HG03159 (cell line): ENCODE data around the gene CDC34.

Experiments used
- ATAC-seq: cut with Tn5 transposase; IDR thresholded peaks from one replicate; pipeline ENCODE4 v1.9.1; 2021; ENCODE audit warnings: mild to moderate bottlenecking, moderate library complexity; ENCODE audit not compliant: unreplicated experiment

CDC34 gene

DNA sequence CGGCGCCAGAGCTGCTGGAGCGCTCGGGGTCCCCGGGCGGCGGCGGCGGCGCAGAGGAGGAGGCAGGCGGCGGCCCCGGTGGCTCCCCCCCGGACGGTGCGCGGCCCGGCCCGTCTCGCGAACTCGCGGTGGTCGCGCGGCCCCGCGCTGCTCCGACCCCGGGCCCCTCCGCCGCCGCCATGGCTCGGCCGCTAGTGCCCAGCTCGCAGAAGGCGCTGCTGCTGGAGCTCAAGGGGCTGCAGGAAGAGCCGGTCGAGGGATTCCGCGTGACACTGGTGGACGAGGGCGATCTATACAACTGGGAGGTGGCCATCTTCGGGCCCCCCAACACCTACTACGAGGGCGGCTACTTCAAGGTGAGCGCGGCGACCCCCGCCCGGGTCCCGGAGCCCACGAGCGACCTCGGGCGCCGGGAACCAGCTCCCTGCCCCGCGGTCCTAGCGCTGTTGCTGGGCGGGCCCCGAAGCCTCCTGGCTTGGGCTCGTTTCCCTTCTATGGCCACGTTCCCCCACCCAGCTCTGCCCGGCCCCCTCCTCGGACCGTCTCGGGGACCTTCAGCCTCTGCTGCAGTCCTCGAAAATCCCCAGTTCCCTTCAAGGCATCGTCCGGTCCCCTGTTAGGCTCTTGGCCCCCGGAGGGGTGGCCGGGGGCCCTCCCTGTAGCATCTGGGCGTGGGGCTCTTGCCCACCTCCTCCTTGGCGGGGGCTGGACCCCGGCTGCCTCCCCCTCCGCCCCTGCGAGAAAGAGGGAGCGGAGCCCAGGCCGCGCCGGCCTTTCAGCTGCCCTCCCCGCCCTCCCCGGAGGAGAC is at the start of gene CDC34:
Gene CDC34 (plus strand): TSS at position 8 of the 808 bp plus-strand sequence. CDS start 172 bp downstream, at position 180.
- ATAC-seq, result peak; percentile 11

DNA sequence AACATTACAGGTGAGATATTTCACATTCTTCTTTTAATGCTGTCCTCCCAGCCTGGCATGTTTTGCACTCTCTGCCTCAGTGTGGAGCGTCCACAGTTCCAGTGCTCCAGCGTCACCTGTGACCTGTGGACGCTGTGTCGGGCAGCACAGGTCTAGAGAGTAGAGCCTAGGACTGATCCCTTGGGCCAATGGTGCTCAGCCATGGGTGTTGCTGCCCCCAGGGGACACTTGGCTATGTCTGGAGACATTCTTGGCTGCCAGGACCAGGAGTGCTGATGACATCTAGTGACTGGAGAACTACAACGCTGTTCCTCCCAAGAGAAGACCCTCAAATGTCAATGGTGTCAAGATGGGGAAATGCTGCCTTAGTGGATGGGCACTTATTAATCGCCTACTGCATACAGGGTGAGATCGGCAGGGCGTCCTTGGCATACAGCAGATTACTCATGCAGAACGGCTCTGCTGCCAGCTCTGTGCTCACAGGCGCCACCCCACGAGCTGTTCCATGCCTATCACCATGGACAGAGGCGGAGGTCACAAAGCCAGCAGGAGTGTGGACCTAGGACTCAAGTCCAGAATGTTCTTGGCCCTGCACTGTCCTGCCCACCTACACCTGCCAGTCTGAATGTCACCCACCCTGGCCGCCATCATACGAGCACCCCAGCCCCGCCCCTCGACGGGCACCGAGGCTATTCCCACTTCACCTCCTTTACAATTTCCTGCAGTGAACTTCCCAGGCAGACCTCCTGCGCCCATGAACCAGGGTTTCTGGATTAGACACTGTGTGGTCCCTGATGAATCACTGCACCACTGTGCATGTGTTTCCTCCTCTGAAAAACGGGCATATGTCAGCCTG is 49.1 kb upstream of the CDC34 start:
- ATAC-seq, result no peak

GRCh38 chr19:483332-484072 is 48.1 kb upstream of the CDC34 start:
- ATAC-seq, result no peak

DNA sequence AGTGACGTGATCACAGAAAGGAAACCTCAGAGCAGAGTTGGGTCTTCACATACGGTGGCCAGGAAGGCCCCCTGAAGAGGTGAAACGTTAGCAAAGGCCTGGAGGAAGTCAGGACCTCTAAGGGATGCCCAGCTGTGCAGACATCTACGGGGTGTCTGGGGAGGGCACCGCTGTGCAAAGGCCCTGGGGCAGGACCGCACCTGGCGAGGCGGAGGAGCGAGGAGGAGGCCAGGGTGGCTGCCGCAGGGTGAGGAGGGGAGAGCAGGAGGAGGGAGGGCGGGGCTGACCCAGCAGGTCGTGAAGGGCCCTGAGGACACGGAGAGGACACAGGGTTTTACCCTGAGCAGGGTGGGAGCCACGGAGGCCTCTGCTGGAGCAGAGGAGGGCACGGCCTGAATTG is 47.1 kb upstream of the CDC34 start:
- no peak for ATAC-seq

- no peak for ATAC-seq
These were observed 46.5 kb upstream of the CDC34 start for GRCh38 chr19:485077-485476.

DNA sequence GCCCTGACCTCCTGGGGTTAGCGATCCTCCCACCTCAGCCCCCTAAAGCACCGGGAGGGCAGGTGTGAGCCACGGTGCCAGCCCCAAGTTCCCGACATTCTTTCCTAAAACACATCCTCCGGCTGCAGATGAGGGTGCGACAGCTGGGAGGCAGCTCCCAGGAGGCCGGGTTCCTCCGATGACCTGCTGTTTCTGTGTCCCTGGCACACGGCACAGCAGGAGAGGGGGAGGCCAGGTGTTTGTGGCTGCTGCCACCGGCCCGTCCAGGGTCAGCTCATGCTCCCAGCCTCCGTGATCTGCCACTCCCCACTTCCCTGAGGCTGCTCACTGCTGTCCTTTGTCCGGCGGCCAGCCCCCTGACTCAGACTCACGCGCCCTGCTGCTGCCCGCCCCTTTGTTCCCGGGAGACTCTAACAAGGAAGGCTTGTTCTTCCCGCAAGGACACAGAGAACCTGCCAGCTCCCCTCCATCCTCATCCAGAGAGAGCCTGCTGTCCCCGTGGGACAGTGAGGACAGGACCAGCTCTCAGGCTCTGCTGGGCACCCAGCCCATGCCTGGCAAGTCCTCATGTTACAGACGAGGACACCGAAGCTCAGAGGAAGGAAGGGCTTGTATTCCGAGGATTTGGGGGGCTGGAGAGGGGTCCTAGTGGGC is 45.9 kb upstream of the CDC34 start:
- ATAC-seq, result no peak

GRCh38 chr19:488505-489417 is 42.8 kb upstream of the CDC34 start:
- peak; percentile 84 for ATAC-seq

GRCh38 chr19:489418-490196 is 42.0 kb upstream of the CDC34 start:
- ATAC-seq, result peak; percentile 6

- no peak for ATAC-seq
These were observed 40.3 kb upstream of the CDC34 start for GRCh38 chr19:491146-491741.

GRCh38 chr19:492091-492531 is 39.4 kb upstream of the CDC34 start:
- ATAC-seq, result no peak

DNA sequence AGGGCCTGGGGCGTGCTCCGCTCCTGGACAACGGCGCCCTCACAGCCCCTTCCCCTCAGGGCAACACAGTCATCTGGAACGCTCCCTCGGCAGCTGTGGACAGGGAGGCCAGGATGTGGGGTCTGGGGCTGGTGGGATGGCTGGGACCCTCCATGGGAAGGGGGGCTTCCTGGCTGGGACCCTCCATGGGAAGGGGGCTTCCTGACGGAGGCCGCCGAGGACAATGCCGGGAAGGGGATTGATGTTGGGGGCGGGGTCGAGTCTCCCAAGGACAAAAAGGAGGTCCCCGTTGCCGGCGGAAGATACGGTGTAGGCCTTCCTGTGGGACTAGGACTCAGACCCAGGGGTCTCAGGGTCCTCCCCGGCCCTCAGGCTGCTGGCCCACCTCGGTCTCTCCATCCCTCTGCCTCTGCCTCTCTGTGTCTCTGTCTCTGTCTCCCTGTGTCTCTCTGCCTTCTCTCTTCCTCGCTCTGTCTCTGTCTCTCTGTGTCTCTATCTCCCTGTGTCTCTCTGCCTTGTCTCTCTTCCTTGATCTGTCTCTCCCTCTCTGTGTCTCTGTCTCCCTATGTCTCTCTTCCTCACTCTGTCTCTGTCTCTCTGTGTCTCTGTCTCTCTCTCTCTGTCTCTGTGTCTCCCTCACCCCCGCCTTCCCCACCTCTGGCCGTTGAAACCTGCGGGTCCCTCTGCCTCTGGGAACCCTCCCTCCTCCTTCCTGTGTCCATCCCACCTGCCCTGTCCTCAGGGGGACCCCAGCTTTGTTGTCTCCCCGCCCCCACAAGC is 38.0 kb upstream of the CDC34 start:
- ATAC-seq, result no peak

DNA sequence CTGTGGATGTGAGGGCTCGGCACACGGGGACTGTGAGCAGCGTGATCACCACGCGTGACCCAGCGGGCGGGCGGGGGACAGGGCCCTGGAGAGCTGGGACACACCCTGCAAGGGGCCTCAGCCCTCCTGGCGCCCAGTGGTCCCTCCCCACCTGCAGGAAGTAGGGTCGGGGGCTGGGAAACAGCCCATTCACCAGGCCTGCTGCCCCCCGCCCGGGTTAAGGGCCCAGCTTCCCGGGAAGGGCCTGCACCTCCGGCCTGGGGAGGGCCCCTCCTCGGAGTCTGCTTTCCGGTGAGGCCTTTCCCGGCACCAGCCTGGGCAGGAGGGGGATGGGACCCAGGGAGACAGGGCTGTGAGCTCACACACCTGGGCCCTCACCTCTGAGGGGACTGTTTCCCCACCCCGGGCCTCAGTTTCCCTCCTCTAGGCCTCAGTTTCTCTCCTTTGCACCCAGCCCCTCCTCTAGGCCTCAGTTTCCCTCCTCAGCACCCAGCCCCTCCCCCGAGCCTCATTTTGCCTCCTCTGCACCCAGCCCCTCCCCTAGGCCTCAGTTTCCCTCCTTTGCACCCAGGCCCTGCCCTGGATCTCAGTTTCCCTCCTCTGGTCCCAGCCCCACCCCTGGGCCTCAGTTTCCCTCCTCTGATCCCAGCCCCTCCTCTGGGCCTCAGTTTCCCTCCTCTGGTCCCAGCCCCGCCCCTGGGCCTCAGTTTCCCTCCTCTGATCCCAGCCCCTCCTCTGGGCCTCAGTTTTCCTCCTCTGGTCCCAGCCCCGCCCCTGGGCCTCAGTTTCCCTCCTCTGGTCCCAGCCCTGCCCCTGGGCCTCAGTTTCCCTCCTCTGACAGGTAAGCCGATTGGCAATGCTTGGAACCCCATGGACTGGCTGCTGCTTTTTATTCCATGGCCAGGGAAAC is 37.1 kb upstream of the CDC34 start:
- no peak for ATAC-seq

DNA sequence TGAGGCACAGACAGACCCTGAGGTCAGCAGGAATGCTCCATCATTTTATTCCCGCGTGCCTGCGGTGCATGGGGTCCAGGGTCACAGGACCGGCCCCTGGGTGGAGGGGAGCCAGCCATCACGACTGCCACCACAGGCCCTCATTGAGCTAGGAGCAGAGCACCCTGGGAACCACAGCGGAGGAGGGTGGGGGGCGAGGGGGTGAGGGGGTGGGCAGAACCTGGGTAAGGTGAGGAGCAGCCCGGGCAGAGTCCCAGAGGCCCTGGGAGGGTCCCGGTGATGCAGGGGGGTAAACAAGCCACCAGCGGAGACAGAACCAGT is 36.5 kb upstream of the CDC34 start:
- ATAC-seq, result no peak

GRCh38 chr19:495402-496111 is 36.0 kb upstream of the CDC34 start:
- ATAC-seq, result no peak

DNA sequence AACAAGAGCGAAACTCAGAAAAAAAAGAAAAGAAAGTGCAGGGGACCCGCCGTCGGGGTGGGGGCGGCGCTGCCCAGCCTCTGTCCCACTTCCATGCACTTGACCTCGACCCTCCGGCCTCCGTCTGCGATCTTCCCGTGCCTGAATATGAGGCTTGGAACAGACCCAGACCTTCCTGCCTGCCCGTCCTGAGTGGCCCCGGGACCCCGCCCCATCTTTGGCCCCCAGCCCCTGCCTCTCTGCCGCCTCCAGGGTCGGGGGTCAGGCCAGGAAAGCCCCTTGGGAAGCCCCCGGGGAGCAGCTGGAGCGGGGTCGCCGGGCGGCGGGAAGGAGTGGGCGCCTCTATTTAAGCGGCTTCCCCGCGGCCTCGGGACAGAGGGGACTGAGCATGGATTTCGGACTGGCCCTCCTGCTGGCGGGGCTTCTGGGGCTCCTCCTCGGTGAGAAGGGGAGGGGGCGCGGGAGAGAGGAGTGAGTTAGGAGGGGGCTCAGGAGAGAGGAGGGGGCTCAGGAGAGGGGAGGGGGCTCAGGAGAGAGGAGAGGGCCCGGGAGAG is 35.4 kb upstream of the CDC34 start, which contains the start of gene MADCAM1:
Gene MADCAM1 (plus strand): TSS at position 375 of the 554 bp plus-strand sequence. CDS start 14 bp downstream, at position 389.
- no peak for ATAC-seq

GRCh38 chr19:496986-497385 is 34.6 kb upstream of the CDC34 start:
- ATAC-seq, result no peak
